HepG2 (cell line): ENCODE measurements around the gene RAB22A. TPM values are rescaled to one million over a fixed set of nuclear protein-coding genes. Genes with fewer than 3 reads are reported as not detected.

ENCODE experiments used
- AHDC1 ChIP-seq: sonication (generic); formaldehyde crosslinking; IDR thresholded peaks from 2 replicates; pipeline ENCODE4 v1.5.1; 2020; ENCODE audit warnings: mild to moderate bottlenecking, missing genetic modification reagents, borderline replicate concordance
- CSRNP1 ChIP-seq: sonication (generic); formaldehyde crosslinking; IDR thresholded peaks from 2 replicates; pipeline ENCODE4 v1.8.1; 2023; ENCODE audit warnings: mild to moderate bottlenecking, missing genetic modification reagents
- NFYB ChIP-seq: sonication (generic); formaldehyde crosslinking; IDR thresholded peaks from 2 replicates; pipeline ENCODE4 v1.4.0; 2020; ENCODE audit warnings: missing genetic modification reagents
- NR2F1 ChIP-seq, 2 experiments: fragments of 450-650 bp in 1 of 2; formaldehyde crosslinking in 1 of 2; IDR thresholded peaks; 2 replicates each; pipeline versions ENCODE4 v1.5.0 to v1.6.1; 2016 to 2020; ENCODE audit warnings: mild to moderate bottlenecking in 1 of 2, missing compliant biosample characterization in 1 of 2, missing genetic modification reagents in 1 of 2, moderate library complexity in 1 of 2
- PBX2 ChIP-seq: IDR thresholded peaks from 2 replicates; pipeline ENCODE4 v1.6.1; 2016; ENCODE audit warnings: control low read depth
- ZNF326 ChIP-seq: sonication (generic); formaldehyde crosslinking; IDR thresholded peaks from 2 replicates; pipeline ENCODE4 v1.4.0; 2020; ENCODE audit warnings: missing genetic modification reagents, borderline replicate concordance
- ZNF646 ChIP-seq: sonication (generic); formaldehyde crosslinking; IDR thresholded peaks from 2 replicates; pipeline ENCODE4 v1.9.0; 2021; ENCODE audit warnings: mild to moderate bottlenecking, missing genetic modification reagents
- ZNF777 ChIP-seq: sonication (generic); formaldehyde crosslinking; IDR thresholded peaks from 2 replicates; pipeline ENCODE4 v1.4.0; 2020; ENCODE audit warnings: missing genetic modification reagents
- ZSCAN12 ChIP-seq: sonication (generic); formaldehyde crosslinking; IDR thresholded peaks from 2 replicates; pipeline ENCODE4 v1.9.0; 2021; ENCODE audit warnings: mild to moderate bottlenecking, missing genetic modification reagents
- polyA plus RNA-seq, 8 experiments: library from polyadenylated mRNA; depleted of rRNA in 3 of 8; stranded (reverse) in 7 of 8; unstranded in 1 of 8; fragments of >200 nt; fragmentation: Illumina TruSeq in 4 of 8; extraction: Trizol in 4 of 8; gene quantifications; 2 replicates each; pipeline versions ENCODE4 v1.2.1 to v1.2.3, GENCODE V29; 2011 to 2016; ENCODE audit warnings: low read depth in 4 of 8, missing spikeins in 1 of 8, mixed read lengths in 1 of 8; ENCODE audit not compliant: insufficient read depth in 1 of 8
- total RNA-seq, 5 experiments: library from RNA; depleted of rRNA; stranded (reverse); fragments of >200 nt; fragmentation: Illumina TruSeq; extraction: Trizol; gene quantifications; 2 replicates each; pipeline ENCODE4 v1.2.3, GENCODE V29; 2016; ENCODE audit warnings: low read depth in 1 of 5
- TF ChIP-seq, protein P1 (sequence below): sonication (generic); formaldehyde crosslinking; IDR thresholded peaks from 2 replicates; pipeline ENCODE4 v1.8.1; 2022; ENCODE audit warnings: mild to moderate bottlenecking, missing genetic modification reagents

RAB22A gene
- total and polyA plus RNA-seq, 2 of the 13 experiments (the other 11 are each of a cell fraction or from before 2014, with no cell fraction given): 10.7 to 11.2 TPM

DNA sequence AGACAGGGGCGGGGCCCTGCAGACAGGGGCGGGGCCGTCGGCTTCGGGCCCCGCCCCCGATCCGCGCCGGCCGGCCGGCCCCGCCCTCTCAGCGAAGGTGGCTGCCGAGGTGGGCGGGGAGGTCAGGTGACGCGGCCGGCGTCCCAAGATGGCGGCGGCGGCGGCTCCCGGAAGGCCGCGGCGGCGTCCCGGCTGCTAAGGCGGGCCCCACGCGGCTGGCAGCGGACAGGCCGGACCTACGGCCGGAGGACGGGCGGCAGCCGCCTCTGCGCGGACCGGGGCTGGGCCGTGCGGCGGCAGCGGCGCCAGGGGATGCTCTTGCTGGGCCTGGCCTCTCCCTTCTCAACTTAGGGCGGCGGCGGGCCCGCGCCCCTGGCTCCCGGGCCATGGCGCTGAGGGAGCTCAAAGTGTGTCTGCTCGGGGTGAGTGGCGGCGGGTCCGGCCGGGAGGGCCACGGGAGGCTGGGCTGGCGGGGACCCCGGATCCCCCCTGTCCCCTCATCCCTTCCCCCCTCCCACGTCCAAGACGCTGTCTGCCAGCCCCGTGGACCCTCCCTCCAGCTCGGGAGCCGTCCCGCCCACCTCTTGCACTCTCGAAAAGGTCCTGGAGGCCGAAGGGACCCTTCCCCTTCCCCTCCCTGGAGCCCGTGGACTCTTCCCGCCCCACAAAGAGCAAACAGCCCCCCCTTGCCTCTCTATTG lies at the start of gene RAB22A (continued):
- TF ChIP-seq ZNF777 (CRISPR knock-in tag) (0 out of 2 replicates have a peak, but pooled peaks have one; percentile 24), CSRNP1 (CRISPR knock-in tag) (0 out of 2 replicates have a peak, but pooled peaks have one; percentile 59), AHDC1 (CRISPR knock-in tag) (no peak), ZNF326 (CRISPR knock-in tag) (no peak), NR2F1 (CRISPR knock-in tag; IDR thresholded peaks at IDR 0.05) (no peak), ZSCAN12 (CRISPR knock-in tag) (0 out of 2 replicates have a peak, but pooled peaks have one; percentile 49), ZNF646 (CRISPR knock-in tag) (no peak), NFYB (CRISPR knock-in tag) (no peak), PBX2 (CRISPR knock-in tag) (no peak)
- TF ChIP-seq, protein P1, sequence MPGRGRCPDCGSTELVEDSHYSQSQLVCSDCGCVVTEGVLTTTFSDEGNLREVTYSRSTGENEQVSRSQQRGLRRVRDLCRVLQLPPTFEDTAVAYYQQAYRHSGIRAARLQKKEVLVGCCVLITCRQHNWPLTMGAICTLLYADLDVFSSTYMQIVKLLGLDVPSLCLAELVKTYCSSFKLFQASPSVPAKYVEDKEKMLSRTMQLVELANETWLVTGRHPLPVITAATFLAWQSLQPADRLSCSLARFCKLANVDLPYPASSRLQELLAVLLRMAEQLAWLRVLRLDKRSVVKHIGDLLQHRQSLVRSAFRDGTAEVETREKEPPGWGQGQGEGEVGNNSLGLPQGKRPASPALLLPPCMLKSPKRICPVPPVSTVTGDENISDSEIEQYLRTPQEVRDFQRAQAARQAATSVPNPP: peak; percentile 50; the same call in 1 of the 2 replicates
